IMR-90 (cell line): ENCODE measurements around the gene TRPM8. TPM values are rescaled to one million over a fixed set of nuclear protein-coding genes. Genes with fewer than 3 reads are reported as not detected.

Source experiments
- ATAC-seq: fragments of 200-7000 bp; cut with Tn5 transposase; 2 replicates; pipeline ENCODE4 v1.9.1; 2020; ENCODE audit warnings: low read depth, mild to moderate bottlenecking, moderate library complexity
- BruUV-seq: library from RNA; stranded (reverse); fragments of 400-500 nt; replicated peaks from 2 replicates; lab custom pipeline; 2021; lab: Mats Ljungman, UMichigan
- CTCF ChIA-PET: fragments of 300-600 bp; formaldehyde crosslinking; extraction: SDS; loops from one replicate; lab custom pipeline; 2021; ENCODE audit warnings: antibody characterized with exemption; lab: Yijun Ruan, JAX
- POLR2A ChIA-PET: fragments of 300-600 bp; sonication (Branson Sonifier 250); formaldehyde crosslinking; loops from one replicate; lab custom pipeline; 2022; ENCODE audit warnings: antibody characterized with exemption; ENCODE audit not compliant: unreplicated experiment; lab: Charles Lee
- DNase-seq: peaks from one replicate; pipeline ENCODE4 v3.0.0; 2013
- H2AFZ ChIP-seq: replicated peaks from 2 replicates; pipeline ENCODE3; 2013; ENCODE audit warnings: low read length, mild to moderate bottlenecking; ENCODE audit not compliant: poor library complexity
- H2AK5ac ChIP-seq: 2 replicates; pipeline ENCODE4 v1.6.1; 2013; ENCODE audit warnings: low read depth, low read length, inconsistent platforms
- H2AK9ac ChIP-seq: replicated peaks from 2 replicates; pipeline ENCODE3; 2013; ENCODE audit warnings: mild to moderate bottlenecking, low read depth, low read length, moderate library complexity; ENCODE audit not compliant: poor library complexity
- H2BK120ac ChIP-seq: 2 replicates; pipeline ENCODE4 v1.6.1; 2013; ENCODE audit warnings: low read depth, low read length, inconsistent platforms
- H2BK15ac ChIP-seq: 3 replicates; pipeline ENCODE4 v1.6.1; 2013; ENCODE audit warnings: low read depth, low read length, inconsistent platforms
- H2BK20ac ChIP-seq: 2 replicates; pipeline ENCODE4 v1.6.1; 2013; ENCODE audit warnings: low read depth, mild to moderate bottlenecking, inconsistent platforms, low read length, moderate library complexity
- H2BK5ac ChIP-seq: 2 replicates; pipeline ENCODE4 v1.6.1; 2013; ENCODE audit warnings: mild to moderate bottlenecking, low read depth, low read length, inconsistent platforms; ENCODE audit not compliant: poor library complexity, severe bottlenecking
- H3K14ac ChIP-seq: replicated peaks from 2 replicates; pipeline ENCODE4 v1.6.1; 2013; ENCODE audit warnings: low read depth, low read length, inconsistent platforms
- H3K18ac ChIP-seq: 2 replicates; pipeline ENCODE4 v1.6.1; 2013; ENCODE audit warnings: low read depth, low read length, control low read depth
- H3K23ac ChIP-seq: 2 replicates; pipeline ENCODE4 v1.6.1; 2013; ENCODE audit warnings: low read depth, low read length, inconsistent platforms
- H3K27ac ChIP-seq: 2 replicates; pipeline ENCODE4 v1.5.1; 2013; ENCODE audit warnings: mild to moderate bottlenecking, control low read depth, low read length; ENCODE audit not compliant: insufficient read depth
- H3K27me3 ChIP-seq: 2 replicates; pipeline ENCODE4 v1.6.1; 2013; ENCODE audit warnings: low read length; ENCODE audit not compliant: control insufficient read depth, insufficient read depth
- H3K36me3 ChIP-seq: 2 replicates; pipeline ENCODE4 v1.6.1; 2013; ENCODE audit warnings: low read length, mixed read lengths; ENCODE audit not compliant: control insufficient read depth, insufficient read depth
- H3K4ac ChIP-seq: 2 replicates; pipeline ENCODE4 v1.6.1; 2013; ENCODE audit warnings: low read depth, low read length, inconsistent platforms
- H3K4me1 ChIP-seq: 2 replicates; pipeline ENCODE4 v1.6.1; 2013; ENCODE audit warnings: low read length, mixed read lengths; ENCODE audit not compliant: control insufficient read depth, insufficient read depth
- H3K4me2 ChIP-seq: 2 replicates; pipeline ENCODE4 v1.6.1; 2013; ENCODE audit warnings: low read depth, mild to moderate bottlenecking, control low read depth, low read length, moderate library complexity
- H3K4me3 ChIP-seq: 2 replicates; pipeline ENCODE4 v1.5.1; 2013; ENCODE audit warnings: low read depth, mild to moderate bottlenecking, control low read depth, low read length, moderate library complexity; ENCODE audit not compliant: insufficient read depth
- H3K56ac ChIP-seq: 2 replicates; pipeline ENCODE4 v1.6.1; 2013; ENCODE audit warnings: low read length, inconsistent platforms; ENCODE audit not compliant: insufficient read depth; ENCODE audit errors: extremely low read depth
- H3K79me1 ChIP-seq, 2 experiments: 2 replicates each; pipeline ENCODE4 v1.6.1; 2013; ENCODE audit warnings: low read length in 2 of 2, inconsistent platforms in 1 of 2, low read depth in 1 of 2
- H3K9ac ChIP-seq: 2 replicates; pipeline ENCODE4 v1.6.1; 2013; ENCODE audit warnings: low read depth, low read length, control low read depth
- H3K9me1 ChIP-seq: 2 replicates; pipeline ENCODE4 v1.6.1; 2013; ENCODE audit warnings: low read length, inconsistent platforms; ENCODE audit not compliant: insufficient read depth
- H3K9me3 ChIP-seq: 2 replicates; pipeline ENCODE4 v1.6.1; 2013; ENCODE audit warnings: low read length; ENCODE audit not compliant: control insufficient read depth, insufficient read depth
- H4K20me1 ChIP-seq: 2 replicates; pipeline ENCODE4 v1.6.1; 2013; ENCODE audit warnings: low read length, inconsistent platforms; ENCODE audit not compliant: insufficient read depth
- H4K5ac ChIP-seq: 2 replicates; pipeline ENCODE4 v1.6.1; 2013; ENCODE audit warnings: mild to moderate bottlenecking, low read depth, low read length, control low read depth
- H4K8ac ChIP-seq, 2 experiments: 2 replicates each; pipeline ENCODE4 v1.6.1; 2013; ENCODE audit warnings: low read depth in 2 of 2, low read length in 2 of 2, control low read depth in 1 of 2, inconsistent platforms in 1 of 2
- H4K91ac ChIP-seq: 2 replicates; pipeline ENCODE4 v1.6.1; 2013; ENCODE audit warnings: low read depth, low read length, inconsistent platforms; ENCODE audit not compliant: insufficient read depth
- BHLHE40 ChIP-seq: fragments of 150-350 bp; IDR thresholded peaks from 2 replicates; pipeline ENCODE4 v1.6.1; 2016; ENCODE audit warnings: mild to moderate bottlenecking, low read depth, low read length
- CEBPB ChIP-seq: IDR thresholded peaks from 2 replicates; pipeline ENCODE4 v1.6.1; 2012; ENCODE audit warnings: low read depth, low read length, improper control_type of control experiment
- CHD1 ChIP-seq: IDR thresholded peaks from 2 replicates; pipeline ENCODE4 v1.6.1; 2012; ENCODE audit warnings: low read depth, low read length, improper control_type of control experiment
- FOS ChIP-seq: fragments of 150-350 bp; IDR thresholded peaks from 2 replicates; pipeline ENCODE4 v1.6.1; 2016; ENCODE audit warnings: low read depth, low read length
- MAFK ChIP-seq: IDR thresholded peaks from 2 replicates; pipeline ENCODE4 v1.6.1; 2012; ENCODE audit warnings: low read depth, low read length, improper control_type of control experiment
- MAZ ChIP-seq: IDR thresholded peaks from 2 replicates; pipeline ENCODE4 v1.6.1; 2012; ENCODE audit warnings: low read depth, mild to moderate bottlenecking, low read length, improper control_type of control experiment, moderate library complexity, borderline replicate concordance
- MXI1 ChIP-seq: IDR thresholded peaks from 2 replicates; pipeline ENCODE4 v1.6.1; 2012; ENCODE audit warnings: low read depth, mild to moderate bottlenecking, low read length, moderate library complexity, borderline replicate concordance
- NFE2L2 ChIP-seq: fragments of 150-350 bp; IDR thresholded peaks from 2 replicates; pipeline ENCODE4 v1.6.1; 2016; ENCODE audit warnings: low read depth, mild to moderate bottlenecking, low read length
- POLR2A ChIP-seq: IDR thresholded peaks from 2 replicates; pipeline ENCODE4 v1.6.1; 2012; ENCODE audit warnings: mild to moderate bottlenecking, low read depth, low read length
- RAD21 ChIP-seq: IDR thresholded peaks from 2 replicates; pipeline ENCODE4 v1.6.1; 2012; ENCODE audit warnings: low read length, improper control_type of control experiment
- RCOR1 ChIP-seq: IDR thresholded peaks from 2 replicates; pipeline ENCODE4 v1.6.1; 2012; ENCODE audit warnings: mild to moderate bottlenecking, low read length, improper control_type of control experiment; ENCODE audit not compliant: insufficient replicate concordance
- RFX5 ChIP-seq: IDR thresholded peaks from 2 replicates; pipeline ENCODE4 v1.8.0; 2012; ENCODE audit warnings: low read depth, mild to moderate bottlenecking, low read length, moderate library complexity
- SMC3 ChIP-seq: fragments of 150-350 bp; IDR thresholded peaks from 2 replicates; pipeline ENCODE4 v1.6.1; 2016; ENCODE audit warnings: low read depth, mild to moderate bottlenecking, antibody characterized with exemption, low read length, moderate library complexity
- WGBS, 2 experiments: methylation state at CpG; one replicate each; pipeline versions ENCODE4 v1.1.5 to v1.1.7; 2013; ENCODE audit warnings: missing lambda C conversion rate in 2 of 2; ENCODE audit not compliant: insufficient read length in 1 of 2; ENCODE audit errors: extremely low coverage in 2 of 2; 5-methylcytosine and 5-hydroxymethylcytosine counted together
- dilution Hi-C: fragments of 300-500 bp; cut with HindIII; formaldehyde crosslinking; loops from one replicate; pipeline ENCODE4 v1.14.3; 2018; ENCODE audit warnings: low sequenced_read_pairs; ENCODE audit not compliant: unreplicated experiment
- in situ Hi-C: fragments of 300-500 bp; cut with MboI; formaldehyde crosslinking; loops from 3 replicates; pipeline ENCODE4 v1.14.3; 2019; ENCODE audit warnings: low sequenced_read_pairs, inconsistent platforms, mixed read lengths
- intact Hi-C: fragments of 100-400 bp; cut with micrococcal nuclease; formaldehyde crosslinking; loops from 2 replicates; pipeline ENCODE4 v1.10.0; 2022
- polyA plus RNA-seq, 3 experiments: library from polyadenylated mRNA; depleted of rRNA; stranded (reverse); fragments of >200 nt; gene quantifications; 2 replicates each; pipeline ENCODE4 v1.2.3, GENCODE V29; 2012; ENCODE audit warnings: low replicate concordance in 1 of 3
- total RNA-seq: library from RNA; depleted of rRNA; stranded (reverse); fragments of >200 nt; gene quantifications from 2 replicates; pipeline ENCODE4 v1.2.3, GENCODE V29; 2012
- TF ChIP-seq, protein P1 (sequence below): conservative IDR thresholded peaks from 2 replicates; pipeline ENCODE4 v1.5.1; 2012; ENCODE audit warnings: mild to moderate bottlenecking, low read depth, low read length, improper control_type of control experiment
- TF ChIP-seq, protein P2 (sequence below): fragments of 150-350 bp; IDR thresholded peaks from 2 replicates; pipeline ENCODE4 v1.6.1; 2016; ENCODE audit warnings: low read depth, mild to moderate bottlenecking, low read length, moderate library complexity, borderline replicate concordance
- TF ChIP-seq, protein P3 (sequence below): fragments of 150-350 bp; IDR thresholded peaks from 2 replicates; pipeline ENCODE4 v1.6.1; 2017; ENCODE audit warnings: mild to moderate bottlenecking, antibody characterized with exemption, low read length, low read depth

Gene TRPM8
- total and polyA plus RNA-seq, 2 of the 4 experiments (the other 2 are of a cell fraction): not detected

DNA sequence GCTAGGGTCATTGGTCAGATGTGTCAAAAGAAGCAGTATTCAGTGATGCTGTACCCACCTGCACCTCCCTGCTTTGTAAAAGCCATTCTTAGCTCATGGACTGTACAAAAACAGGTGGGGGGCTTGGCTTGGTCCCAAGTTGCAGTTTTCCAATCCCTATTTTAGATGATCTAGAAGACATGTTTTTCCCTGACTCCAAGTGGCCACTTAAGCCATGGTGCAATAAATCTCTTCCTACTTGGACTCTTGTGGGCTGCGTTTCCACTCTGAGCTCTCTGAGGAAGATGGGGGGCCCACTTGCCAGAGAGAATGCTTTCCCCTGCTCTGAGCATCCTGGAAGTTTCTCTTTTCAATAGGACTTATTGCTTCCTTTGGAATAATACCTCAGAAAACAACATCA, 76.3 kb downstream of the TRPM8 start:
- H2BK15ac ChIP-seq: no peak overlapping the region

More for the DNA sequence above, 76.3 kb downstream of the TRPM8 start:
- Histone ChIP-seq H2AK9ac (no peak overlapping the region), H4K8ac (no peak overlapping the region), H2BK120ac (no peak overlapping the region), H3K4ac (no peak overlapping the region), H2AK5ac (no peak overlapping the region), H3K9ac (no peak overlapping the region), H4K20me1 (no peaks in the 10 kb centered on the region), H4K5ac (no peak overlapping the region), H3K4me1 (peaks cover 2% of the 10 kb centered on the region; the same call in 1 of the 2 replicates), H3K79me1 (no peaks in the 10 kb centered on the region), H4K91ac (no peak overlapping the region), H3K4me3 (no peak overlapping the region), H2BK5ac (no peak overlapping the region), H3K9me3 (no peaks in the 10 kb centered on the region), H3K27me3 (peaks cover 4% of the 10 kb centered on the region), H3K4me2 (no peak overlapping the region), H3K23ac (no peak overlapping the region), H2AFZ (no peak overlapping the region), H3K18ac (no peak overlapping the region), H3K9me1 (0 out of 2 replicates have a peak, but pooled peaks cover under 1% of the 10 kb centered on the region), H3K14ac (no peak overlapping the region), H3K56ac (no peak overlapping the region), H2BK20ac (no peak overlapping the region), H3K36me3 (no peaks in the 10 kb centered on the region), H3K27ac (no peak overlapping the region)
- TF ChIP-seq MAZ (no peak), RFX5 (no peak), MAFK (no peak), FOS (no peak), BHLHE40 (no peak), NFE2L2 (no peak), CHD1 (no peak), CEBPB (no peak), RAD21 (no peak), POLR2A (no peak), RCOR1 (no peak), SMC3 (no peak), MXI1 (no peak)
- TF ChIP-seq, protein P1, sequence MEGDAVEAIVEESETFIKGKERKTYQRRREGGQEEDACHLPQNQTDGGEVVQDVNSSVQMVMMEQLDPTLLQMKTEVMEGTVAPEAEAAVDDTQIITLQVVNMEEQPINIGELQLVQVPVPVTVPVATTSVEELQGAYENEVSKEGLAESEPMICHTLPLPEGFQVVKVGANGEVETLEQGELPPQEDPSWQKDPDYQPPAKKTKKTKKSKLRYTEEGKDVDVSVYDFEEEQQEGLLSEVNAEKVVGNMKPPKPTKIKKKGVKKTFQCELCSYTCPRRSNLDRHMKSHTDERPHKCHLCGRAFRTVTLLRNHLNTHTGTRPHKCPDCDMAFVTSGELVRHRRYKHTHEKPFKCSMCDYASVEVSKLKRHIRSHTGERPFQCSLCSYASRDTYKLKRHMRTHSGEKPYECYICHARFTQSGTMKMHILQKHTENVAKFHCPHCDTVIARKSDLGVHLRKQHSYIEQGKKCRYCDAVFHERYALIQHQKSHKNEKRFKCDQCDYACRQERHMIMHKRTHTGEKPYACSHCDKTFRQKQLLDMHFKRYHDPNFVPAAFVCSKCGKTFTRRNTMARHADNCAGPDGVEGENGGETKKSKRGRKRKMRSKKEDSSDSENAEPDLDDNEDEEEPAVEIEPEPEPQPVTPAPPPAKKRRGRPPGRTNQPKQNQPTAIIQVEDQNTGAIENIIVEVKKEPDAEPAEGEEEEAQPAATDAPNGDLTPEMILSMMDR: no peak
- TF ChIP-seq, protein P2, sequence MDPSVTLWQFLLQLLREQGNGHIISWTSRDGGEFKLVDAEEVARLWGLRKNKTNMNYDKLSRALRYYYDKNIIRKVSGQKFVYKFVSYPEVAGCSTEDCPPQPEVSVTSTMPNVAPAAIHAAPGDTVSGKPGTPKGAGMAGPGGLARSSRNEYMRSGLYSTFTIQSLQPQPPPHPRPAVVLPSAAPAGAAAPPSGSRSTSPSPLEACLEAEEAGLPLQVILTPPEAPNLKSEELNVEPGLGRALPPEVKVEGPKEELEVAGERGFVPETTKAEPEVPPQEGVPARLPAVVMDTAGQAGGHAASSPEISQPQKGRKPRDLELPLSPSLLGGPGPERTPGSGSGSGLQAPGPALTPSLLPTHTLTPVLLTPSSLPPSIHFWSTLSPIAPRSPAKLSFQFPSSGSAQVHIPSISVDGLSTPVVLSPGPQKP: no peak
- TF ChIP-seq, protein P3, sequence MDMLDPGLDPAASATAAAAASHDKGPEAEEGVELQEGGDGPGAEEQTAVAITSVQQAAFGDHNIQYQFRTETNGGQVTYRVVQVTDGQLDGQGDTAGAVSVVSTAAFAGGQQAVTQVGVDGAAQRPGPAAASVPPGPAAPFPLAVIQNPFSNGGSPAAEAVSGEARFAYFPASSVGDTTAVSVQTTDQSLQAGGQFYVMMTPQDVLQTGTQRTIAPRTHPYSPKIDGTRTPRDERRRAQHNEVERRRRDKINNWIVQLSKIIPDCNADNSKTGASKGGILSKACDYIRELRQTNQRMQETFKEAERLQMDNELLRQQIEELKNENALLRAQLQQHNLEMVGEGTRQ: no peak
- dilution Hi-C loops: no loop called here
- no TSS peak for BruUV-seq
- ATAC-seq (no peak), DNase-seq (no peak)
- no CpG with 5 or more reads among the region's 1 CpG for WGBS, 2 experiments
- in situ Hi-C loops: no loop called here
- intact Hi-C loops: no loop called here
- CTCF ChIA-PET: no interaction called here
- POLR2A ChIA-PET: no interaction called here
